Smooth muscle cell of bladder (primary cell): ENCODE measurements around the gene KIR2DL3. TPM values are rescaled to one million over a fixed set of nuclear protein-coding genes. Genes with fewer than 3 reads are reported as not detected.

Source experiments
- total RNA-seq: library from RNA; depleted of rRNA; stranded (reverse); fragments of >200 nt; gene quantifications from 2 replicates; pipeline ENCODE4 v1.2.3, GENCODE V29; 2014

KIR2DL3 gene
- not detected in 2 replicates for total RNA-seq

DNA sequence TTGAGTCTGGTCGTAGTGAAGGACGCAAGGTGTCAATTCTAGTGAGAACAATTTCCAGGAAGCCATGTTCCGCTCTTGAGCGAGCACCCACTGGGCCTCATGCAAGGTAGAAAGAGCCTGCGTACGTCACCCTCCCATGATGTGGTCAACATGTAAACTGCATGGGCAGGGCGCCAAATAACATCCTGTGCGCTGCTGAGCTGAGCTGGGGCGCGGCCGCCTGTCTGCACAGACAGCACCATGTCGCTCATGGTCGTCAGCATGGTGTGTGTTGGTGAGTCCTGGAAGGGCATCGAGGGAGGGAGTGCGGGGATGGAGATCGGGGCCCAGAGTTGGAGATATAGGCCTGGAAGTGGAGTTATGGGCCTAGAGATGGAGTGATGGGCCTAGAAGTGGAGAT, at the start of gene KIR2DL3:
TSS of gene KIR2DL3 (plus strand) at position 208 of the 400 bp plus-strand sequence. CDS start at position 241, 33 bp downstream.

DNA sequence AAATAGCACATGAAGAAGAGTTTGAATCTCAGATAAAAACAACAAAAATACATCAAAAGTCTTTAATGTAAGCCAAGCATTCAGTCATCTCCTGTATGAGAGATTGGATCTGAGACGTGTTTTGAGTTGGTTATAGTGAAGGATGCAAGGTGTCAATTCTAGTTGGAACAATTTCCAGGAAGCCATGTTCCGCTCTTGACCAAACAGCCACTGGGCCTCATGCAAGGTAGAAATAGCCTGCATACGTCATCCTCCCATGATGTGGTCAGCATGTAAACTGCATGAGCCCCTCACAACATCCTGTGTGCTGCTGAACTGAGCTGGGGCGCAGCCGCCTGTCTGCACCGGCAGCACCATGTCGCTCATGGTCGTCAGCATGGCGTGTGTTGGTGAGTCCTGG, 14.2 kb upstream of the KIR2DL3 start, which contains the start of gene KIR3DL3:
TSS of gene KIR3DL3 (plus strand) at position 301 of the 400 bp plus-strand sequence. CDS start at position 356, 55 bp downstream.

DNA sequence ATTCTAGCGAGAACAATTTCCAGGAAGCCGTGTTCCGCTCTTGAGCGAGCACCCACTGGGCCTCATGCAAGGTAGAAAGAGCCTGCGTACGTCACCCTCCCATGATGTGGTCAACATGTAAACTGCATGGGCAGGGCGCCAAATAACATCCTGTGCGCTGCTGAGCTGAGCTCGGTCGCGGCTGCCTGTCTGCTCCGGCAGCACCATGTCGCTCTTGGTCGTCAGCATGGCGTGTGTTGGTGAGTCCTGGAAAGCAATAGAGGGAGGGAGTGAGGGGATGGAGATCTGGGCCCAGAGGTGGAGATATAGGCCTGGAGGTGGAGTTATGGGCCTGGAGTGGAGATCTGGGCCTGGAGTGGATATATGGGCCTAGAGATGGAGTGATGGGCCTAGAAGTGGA, 31.3 kb downstream of the KIR2DL3 start, which contains the start of gene KIR2DL1:
TSS of gene KIR2DL1 (plus strand) at position 148 of the 400 bp plus-strand sequence. CDS start at position 206, 58 bp downstream.

Other genes starting within 250 kb of the KIR2DL3 start
- gene LAIR2, start 235.7 kb upstream of the KIR2DL3 start, total RNA-seq = not detected in 2 replicates
- gene LILRA2, start 164.7 kb upstream of the KIR2DL3 start, total RNA-seq = not detected in 2 replicates
- gene LILRA1, start 144.9 kb upstream of the KIR2DL3 start, total RNA-seq = not detected in 2 replicates
- gene LILRB1, start 108.0 kb upstream of the KIR2DL3 start, total RNA-seq = not detected in 2 replicates
- not detected in 2 replicates for gene LILRB4, start 75.5 kb upstream of the KIR2DL3 start, total RNA-seq
- gene KIR3DL3, start 14.1 kb upstream of the KIR2DL3 start, total RNA-seq = not detected in 2 replicates
- not detected in 2 replicates for gene KIR2DL1, start 31.3 kb downstream of the KIR2DL3 start, total RNA-seq
- gene KIR2DL4, start 65.1 kb downstream of the KIR2DL3 start, total RNA-seq = not detected in 2 replicates
- not detected in 2 replicates for gene KIR3DL1, start 78.0 kb downstream of the KIR2DL3 start, total RNA-seq
- gene KIR2DS4, start 94.2 kb downstream of the KIR2DL3 start, total RNA-seq = not detected in 2 replicates
- not detected in 2 replicates for gene KIR3DL2, start 111.9 kb downstream of the KIR2DL3 start, total RNA-seq
- gene FCAR, start 135.7 kb downstream of the KIR2DL3 start, total RNA-seq = not detected in 2 replicates
- not detected in 2 replicates for gene NCR1, start 167.6 kb downstream of the KIR2DL3 start, total RNA-seq
- not detected in 2 replicates for gene NLRP7, start 209.0 kb downstream of the KIR2DL3 start, total RNA-seq
- gene NLRP2, start 227.9 kb downstream of the KIR2DL3 start, total RNA-seq = 0.14 TPM in 1 of 2 replicates, not detected in the other